8988T (cell line): ENCODE data around the gene CROCC2.

Source experiments
- DNase-seq: peaks from one replicate; pipeline ENCODE4 v3.0.0; 2011

CROCC2 gene

DNA sequence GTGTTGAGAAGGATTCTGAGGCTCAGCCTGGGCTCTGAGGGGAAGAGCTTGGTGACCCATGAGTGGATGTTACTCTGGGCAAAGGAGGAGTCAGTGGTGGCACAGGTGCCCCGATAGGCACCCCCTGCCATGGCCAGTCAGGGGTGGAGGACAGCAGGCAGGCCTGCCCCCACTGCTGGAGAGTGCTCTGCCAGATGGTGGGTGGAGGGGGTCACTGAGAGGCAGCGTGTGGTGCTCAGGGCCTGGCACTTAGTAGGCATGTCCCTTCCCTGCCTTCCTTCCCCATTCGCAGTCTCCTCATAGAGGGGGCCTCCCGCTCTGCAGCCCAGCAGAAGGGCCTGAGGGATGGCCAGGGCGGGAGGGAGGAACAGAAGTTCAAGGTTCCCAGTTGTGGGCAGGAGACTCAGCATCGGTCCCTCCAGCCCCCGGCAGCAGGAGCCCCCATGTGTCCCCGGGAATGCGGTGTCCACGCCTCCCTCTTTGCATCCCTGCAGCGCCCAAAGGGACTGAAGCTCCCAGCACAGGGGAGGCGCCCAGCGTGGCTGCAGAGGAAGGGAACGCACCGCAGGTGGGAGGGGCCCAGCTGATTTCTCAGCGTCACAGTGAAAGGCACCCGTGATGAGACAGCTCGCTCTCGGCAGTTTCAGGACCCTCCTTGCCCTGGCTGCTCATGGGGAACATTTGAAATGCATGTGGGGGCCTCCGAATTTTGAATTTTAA lies 86.6 kb downstream of the CROCC2 start:
- DNase-seq = no peak

DNA sequence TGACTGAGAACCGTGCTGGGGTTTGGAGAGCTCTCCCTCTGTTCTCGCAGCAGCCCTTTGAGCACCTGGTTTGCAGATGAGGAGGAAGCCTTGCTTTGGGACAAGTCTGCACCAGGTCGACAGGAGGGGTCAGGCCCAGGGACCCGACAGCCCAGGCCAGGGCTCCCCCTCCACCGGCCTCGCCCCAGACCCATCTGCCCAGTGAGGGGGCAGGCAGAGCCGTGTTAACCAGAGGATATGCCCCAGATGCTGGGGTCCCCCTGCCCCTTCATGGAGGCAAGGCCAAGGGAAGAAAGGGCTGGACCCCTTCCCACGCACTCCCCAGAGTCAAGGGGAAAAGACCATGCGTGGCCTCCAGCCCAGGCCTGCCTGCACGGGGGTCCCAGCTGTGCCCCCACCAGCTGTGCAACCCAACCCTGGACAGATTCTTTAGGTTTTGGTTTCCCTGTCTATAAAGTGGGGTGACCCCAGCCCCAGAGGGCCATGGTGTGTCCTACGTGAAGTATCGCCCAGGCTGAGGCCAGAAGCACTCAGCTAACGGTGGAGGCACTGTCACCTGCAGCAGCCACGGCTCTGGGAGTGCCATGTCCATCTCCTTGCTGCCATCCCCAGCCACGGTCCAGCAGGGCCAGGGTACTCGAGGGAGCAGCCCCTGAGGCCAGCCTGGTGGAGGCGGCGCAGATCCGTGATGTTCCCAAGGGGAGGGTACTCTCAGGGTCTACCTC lies 87.5 kb downstream of the CROCC2 start:
- no peak for DNase-seq

DNA sequence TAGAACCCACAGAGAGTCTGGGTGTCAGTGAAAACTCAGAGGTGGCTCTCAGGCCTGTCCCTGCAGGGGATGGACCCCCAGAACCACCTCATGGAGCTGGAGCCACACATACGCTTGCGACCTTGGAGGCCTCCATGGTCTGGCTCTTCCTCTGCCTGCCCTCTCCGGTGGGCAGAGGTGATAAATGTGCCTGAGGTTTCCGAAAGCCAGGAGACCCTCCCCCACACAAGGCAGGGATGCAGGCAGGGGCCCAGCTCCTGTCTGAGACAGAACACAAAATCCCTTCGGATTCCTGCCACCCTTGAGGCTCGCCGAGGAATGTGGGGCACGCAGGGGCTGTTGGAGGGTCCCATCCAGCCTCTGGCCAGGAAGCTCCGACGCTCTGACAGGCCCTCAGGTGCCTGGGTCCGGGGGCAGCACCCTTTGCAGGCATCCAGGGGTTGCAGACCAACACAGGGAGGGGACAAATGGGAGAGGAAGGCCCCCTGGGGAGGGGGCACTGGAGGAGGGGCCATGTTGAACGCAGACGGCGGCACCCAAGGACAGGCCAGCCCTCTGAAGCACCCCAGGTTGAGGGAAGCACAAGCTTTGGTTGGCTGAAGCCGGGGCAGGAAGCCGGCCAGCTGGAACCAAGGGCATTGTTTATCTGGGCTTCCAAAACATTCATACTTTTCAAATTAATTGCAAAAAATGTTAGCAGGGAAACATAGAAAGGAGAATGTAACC lies 88.2 kb downstream of the CROCC2 start:
- no peak for DNase-seq

DNA sequence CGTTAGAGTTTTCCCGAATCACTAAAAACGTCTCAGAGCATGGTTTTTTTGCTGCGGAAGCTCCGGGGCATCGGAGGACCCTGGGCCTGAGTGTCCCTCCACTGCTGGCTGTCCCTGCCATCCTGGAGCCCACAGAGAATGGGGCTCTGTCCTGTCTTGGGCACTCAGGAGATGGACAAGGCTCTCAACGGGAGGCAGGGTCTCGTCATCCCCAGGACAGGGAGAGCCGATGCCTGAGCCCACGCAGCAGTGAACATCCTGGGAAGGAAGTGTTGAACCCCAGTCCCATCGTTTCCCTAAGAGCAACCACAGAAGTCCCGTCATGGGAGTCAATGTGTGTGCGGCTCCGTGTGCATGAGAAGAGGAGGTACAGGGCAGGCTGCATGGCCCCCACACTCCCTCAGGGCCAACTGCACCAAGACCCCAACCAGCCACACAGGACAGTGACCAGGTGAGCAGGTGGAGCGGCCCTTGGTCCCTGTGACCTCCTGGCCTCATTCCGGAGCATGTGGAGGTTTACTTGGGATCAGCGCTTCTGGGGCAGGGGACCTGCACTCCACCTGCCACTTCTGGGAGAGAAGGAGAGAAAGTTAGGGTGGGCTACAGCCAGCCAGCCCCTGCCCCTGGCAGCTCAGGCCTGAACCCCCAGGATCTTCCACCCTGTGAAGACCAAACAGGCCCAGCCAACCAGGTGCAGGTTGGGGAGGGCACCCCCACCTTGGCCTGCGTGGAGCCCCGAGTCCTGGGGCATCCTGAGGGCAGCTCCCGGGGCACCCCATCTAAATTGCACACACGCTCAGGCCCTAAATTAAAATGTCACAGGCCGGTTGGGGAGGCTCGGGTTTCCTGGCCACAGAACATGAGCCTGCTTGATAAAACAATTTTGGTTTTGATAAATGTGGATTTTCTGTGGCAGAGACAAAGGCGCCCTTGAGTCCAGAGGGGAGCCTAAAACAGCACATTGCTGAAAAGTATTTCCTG lies 89.2 kb downstream of the CROCC2 start:
- no peak for DNase-seq

DNA sequence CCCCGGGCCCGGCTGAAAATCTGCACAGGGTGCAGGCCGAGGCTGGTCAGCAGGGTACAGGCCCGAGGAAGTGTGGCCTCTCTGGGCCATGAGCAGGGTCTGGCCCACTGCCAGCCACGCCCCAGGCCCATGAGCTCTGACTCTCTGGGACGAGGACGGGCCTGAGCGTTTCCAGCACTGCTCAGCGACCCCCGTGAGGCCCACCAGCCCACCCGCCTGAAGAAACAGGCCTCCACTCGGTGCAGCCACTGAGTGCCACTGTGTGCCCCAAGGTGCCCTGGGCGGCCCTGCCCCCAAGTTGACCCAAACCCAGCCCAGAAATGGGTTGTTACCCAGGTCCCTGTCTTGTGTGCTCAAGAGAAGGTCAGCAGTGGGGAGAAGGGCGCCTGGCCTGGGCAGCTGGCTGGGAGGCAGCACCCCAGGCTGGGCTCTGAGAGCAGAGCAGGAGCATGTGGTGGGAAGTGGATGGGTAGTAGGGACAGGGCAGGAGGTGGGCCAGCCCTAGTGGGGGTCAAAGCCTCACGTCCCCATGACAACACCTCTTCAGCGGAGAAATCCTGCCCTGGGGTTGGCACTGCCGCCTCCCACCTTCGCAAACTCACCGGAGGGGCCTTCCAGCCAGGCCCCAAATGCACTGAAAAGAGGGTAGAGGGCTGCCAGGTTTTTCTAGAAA lies 90.2 kb downstream of the CROCC2 start:
- no peak for DNase-seq

DNA sequence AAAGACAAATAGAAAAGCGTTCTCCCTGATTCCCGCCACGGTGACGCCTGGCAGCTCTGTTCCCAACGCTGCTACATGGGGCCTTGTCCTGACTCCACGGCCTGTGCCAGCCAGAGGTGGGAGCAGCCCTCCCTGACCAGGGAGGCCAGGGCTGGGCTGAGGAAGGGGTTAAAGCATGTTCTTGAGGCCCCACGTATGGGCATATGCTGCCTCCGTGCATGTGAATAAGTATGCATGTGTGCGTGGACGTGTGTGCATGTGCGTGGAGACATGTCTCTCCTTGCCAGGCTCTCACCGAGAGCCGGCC lies 90.7 kb downstream of the CROCC2 start:
- no peak for DNase-seq

DNA sequence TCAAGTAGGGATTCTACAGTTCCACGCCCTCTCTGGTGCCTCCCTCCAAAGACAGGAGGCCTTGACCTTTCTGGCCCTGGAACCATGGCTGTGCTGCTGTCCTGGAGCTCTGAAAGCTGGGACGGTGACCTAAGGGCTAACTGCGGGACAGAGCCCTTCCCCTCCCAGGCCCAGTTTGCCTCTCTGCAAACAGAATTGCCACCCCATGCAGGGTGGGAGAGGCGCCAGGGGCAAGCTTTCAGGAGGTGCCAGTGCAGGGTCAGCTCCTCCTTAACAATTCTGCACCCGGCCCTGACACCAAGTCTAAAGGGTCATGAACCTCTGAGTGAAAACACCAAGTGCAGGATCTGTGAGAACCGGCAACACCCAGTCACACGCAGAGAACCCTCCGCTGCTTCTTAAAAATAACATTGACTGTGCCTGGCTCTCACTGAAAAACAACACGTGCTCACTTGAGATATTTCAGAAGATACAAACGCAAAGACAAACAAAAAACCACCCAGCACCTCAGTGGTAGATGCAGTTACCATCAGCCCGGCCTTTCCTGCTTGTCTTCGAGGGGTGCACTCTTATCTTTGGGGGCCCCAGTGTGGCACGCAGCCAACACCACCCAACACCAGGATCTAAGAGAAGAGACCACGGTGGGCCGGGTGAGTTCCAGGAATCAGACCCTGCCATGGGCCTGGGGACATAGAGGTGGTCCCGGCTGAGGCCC lies 91.2 kb downstream of the CROCC2 start:
- DNase-seq = no peak

DNA sequence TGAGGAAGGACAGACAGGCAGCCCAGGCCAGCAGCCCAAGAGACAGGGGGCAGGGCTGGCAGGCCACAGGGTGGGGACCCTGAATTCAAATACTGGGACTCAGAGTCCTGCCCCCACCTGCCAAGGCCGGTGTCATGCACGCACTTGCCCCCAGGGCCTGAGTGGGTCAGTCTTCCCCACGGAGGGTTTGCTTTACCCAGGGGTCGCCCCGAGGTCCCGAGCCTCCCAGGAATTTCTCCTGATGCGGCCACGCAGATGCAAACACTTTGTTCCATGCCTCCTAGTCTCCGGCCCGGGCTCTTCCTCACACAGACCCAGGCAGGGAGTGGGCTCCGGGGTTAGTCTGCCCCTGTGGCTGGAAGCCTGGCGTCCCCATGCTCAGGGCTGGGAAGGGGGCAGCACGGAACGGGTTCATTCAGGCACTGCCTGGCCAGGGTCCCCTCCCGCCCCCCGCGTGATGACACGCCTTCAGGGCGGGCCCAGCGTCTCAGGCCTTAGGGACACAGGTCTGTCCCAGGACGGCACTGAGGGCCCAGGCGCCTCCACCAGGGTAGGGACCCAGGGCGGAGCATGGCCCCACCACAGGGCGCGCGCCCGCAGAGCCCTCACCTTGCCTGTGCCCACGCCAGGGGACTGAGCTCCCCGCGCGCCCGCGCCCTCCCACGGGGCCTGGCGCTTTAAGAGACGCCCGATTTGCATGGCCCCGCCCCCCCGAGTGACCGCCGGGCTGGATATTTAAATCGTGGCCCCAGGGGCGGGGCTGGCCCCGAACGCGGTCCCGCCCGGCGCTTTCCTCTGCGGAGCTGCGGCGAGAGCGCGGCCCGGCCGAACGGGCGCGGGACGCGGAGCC lies 91.9 kb downstream of the CROCC2 start, which contains the start of gene SNED1:
Gene SNED1 (plus strand): TSS at position 763 of the 850 bp plus-strand sequence. CDS start 220 bp downstream, outside the sequence.
- DNase-seq = peak; percentile 82

DNA sequence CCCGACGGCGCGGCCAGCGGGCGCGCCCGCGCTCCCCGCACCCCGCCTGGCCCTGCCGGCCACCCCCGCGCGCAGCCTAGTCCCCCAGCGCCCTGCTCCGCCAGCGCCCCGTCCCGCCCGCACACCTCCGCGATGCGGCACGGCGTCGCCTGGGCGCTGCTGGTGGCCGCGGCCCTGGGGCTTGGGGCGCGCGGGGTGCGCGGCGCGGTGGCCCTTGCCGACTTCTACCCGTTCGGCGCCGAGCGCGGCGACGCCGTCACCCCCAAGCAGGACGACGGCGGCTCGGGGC lies 92.5 kb downstream of the CROCC2 start:
- no peak for DNase-seq

DNA sequence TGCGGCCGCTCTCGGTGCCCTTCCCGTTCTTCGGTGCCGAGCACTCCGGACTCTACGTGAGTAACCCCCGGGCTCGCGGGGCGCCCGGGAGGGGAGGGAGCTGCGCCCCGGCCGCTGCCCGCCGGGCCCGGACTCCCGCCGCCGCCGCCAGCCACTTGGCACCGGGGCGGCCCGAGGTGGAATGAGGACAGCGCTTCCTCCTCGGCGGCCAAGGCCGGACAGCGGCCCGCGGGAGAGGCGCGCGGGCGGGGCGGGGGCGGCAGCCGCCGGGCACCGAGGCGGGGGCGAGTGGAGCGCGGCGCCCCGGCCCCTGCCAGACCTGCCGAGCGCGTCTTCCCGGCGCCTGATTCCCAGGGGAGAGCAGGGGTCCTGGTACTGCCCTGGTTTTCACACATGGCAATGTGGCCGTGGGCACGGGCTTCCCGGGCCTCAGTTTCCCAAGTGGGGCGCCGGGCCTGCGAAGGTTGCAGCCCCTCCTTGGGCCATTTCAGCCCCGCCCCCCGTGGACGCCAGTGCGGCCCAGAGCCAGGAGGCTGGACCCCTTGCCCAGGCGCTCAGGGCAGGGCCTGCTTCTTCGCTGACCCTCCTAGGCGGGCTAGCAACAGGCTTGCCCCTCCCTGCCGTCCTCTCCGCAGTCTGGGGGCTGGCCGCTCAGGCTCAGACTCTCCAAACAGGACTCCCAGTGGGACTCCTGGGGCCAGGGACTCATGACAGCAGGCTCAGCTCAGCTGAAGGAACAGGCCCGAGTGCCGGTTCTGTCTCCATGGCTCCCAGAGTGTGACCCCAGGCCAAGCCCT lies 93.1 kb downstream of the CROCC2 start:
- no peak for DNase-seq

DNA sequence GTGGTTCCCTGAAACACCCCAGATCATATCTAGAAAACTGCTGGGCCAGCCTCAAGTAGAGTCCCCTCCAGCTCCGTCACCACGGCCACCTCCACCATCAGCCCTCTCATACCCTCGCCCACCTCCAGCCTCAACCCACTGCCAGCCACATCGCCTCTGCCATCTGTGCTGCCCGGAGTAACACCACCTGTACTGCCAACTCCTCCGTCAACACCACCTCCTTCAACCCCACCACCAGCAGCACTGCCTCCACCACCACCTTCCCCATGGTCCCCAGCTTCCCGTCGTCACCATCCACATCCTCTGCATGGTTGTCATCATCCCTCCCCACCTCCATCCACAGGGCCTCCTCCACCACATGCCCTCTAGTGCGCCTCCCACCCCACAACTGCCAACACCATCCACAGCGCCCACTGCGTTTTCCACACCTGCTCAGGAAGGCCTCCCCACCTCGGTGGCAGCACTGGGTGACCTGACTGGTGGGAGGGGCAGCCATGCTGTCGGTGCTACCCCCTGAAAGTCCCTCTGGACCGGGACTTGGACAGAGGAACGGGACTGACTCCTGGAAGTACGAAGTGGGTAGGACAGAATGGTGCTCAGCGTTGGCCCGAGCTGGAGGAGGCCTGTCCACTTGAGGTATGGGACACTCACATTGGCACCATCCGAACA lies 93.9 kb downstream of the CROCC2 start:
- DNase-seq = no peak

DNA sequence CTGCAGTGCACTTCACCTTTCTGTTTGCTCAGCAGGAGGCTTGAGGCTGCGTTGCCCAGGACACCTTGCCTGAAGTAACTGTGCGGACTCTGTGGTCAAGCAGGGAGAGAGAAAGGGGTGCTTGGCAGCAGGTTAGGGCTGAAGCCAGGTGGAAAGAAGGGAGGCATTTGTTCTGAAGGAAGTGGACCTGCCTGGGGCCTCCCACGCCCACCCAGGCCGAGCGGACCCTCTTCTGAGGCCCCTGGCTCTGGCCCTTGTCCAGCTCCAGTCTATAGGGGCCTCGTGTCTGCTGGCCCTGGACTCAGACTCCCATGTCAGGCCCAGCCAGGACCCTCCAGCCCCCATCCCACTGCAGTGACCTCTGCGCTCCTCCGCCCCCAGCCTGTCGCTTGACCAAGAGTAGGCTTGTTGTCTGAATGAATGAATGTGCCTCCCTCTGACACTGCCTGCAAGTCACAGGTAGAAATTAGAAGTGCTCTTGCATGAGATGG lies 94.7 kb downstream of the CROCC2 start:
- peak; percentile 2 for DNase-seq

DNA sequence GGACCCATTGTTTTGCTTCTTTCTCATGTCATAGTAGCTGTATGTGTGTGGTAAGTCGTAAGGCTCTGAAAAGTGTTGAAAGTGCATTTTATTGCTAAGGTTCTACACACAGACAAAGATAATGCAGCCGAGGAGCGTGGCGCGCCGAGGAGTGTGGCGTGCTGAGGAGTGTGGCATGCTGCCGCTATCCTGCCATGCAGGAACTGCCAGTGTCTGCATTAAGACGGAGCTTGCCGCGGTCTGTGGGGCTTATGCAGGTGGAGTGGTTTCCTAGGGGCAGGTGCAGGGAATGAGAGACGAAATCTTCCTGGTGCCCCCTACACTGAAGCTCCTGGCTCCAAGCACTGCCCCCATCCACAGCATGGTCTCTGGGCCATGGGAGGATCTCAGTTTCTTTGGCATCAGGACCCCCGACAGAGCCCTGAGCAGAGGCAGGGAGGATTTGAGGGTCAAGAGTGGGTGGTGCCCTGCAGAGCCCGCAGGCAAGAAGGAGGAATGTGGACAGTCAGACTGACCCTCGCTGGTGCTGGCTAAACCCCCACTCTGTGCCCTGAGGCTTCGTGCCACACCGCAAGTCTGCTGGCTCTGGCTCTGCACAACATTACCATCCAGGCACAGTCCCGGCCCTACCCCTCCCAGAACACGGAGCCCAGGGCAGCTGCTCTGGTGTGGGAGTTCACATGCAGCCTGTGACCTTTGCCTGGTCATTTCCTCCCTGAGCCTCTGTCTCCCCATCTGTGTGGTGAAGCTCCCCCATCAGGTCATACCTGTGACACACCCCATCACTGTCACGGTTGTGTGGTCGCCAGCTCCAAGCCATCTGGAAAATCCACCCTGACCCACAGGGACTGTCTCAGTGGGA lies 95.5 kb downstream of the CROCC2 start:
- peak; percentile 2 for DNase-seq

DNA sequence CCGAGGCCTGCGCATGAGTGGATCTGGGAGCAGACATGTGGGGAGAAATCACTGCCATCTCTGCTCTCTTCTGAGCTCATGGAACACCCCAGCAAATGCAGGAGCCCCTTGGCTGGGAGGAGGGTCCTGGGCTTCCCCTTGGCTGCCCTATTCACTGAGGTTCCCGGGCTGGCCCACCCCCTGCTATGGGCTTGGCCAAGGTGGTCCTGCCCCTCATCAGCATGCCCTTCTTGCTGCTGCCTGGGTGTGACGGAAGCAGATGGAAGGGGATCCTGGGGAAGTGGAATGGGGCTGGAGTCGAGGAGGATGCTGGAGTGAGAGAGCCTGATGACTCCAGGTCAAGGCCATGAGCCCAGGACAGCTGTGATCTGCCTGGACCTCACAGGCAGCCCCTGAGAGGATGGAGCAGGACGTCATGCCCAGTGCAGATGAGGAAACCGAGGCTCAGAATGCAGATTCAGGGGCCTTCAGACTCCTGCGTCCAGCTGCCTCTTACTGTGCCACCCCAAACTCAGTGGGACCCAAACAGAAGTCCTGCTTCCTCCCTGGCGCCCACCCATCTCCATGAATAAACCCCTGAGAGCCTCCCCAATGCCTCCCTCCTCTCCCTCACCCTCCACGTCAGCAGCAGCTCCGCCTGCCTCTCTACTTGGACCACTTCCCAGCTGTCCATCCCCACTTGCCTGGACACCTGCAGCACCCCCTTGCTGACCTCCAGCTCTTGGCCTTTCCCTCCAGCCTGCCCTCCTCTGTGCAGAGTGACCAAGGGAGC lies 96.3 kb downstream of the CROCC2 start:
- peak; percentile 2 for DNase-seq

DNA sequence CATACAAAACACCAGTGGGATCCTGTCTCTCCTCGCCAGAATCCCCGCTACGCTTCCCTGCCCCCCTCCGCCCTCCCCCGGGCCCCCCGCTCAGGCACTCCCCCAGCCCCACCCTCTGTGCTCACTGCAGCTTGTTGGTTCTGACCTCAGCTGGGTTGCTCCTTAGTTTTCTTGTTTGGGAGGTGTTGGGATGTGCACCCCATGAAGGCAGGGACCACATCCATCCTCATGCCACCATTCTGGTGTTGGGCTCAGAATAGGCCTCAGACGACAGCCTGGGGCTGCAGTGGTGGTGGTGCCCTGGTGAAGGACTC lies 96.9 kb downstream of the CROCC2 start:
- no peak for DNase-seq

DNA sequence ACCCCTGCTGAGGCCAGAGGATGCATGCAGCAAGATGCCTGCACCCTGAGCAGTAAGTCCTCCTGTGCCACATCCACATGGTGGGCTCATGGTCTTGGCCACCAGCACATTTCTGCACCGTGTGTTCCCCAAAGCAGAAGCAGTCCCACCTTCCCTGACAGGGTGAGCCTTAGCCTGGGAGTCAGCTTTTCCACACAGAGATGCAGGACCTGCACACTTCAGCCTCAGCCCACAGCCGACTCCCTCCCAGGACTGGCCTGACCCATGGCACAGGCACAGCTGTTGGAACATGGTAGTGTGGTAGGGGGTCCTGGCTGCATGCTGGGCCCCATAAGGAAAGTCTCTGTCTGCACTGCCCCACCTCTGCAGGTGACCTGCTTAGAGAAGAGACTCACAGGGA lies 97.2 kb downstream of the CROCC2 start:
- DNase-seq = peak; percentile 1

DNA sequence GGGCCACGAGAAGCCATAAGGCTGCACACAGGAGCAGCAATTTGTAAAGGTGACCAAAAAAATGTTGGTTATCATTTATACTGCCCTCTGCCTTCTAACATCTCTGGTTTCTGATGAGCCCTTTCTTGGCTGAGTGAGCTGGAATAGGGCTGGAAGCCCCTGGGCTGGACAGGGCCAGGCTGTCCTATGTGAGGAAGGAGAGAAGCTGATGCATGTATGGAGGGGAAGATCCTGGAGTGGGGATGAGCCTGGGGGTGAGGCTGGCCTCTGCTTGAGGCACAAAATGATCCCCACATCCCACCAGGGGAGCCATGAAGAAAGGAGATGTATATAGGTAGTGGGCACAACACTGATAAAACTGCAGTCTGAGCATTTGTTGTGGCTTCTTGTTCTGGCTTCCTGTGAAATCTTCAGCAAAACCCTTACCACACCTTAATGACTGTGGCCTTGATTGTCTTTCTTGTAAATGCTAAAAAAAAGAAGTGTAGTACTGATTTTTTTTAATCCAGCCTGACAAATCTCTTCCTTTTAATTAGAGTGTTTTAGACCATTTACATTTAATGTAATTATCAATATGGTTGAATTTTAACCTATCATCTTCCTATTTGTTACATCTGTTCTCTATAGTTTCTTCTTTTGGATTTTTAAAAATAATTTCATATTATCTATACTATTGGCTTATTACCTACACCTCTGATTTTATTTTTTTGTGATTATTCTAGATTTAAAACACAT lies 97.9 kb downstream of the CROCC2 start:
- DNase-seq = peak; percentile 2
